NAMALWA (cell line): ENCODE results near the gene PPP1R16B.
"Not testable (repeated sequence)": the region's sequence is repeated elsewhere in the genome, so short reads cannot be mapped to it uniquely, and the experiment has no call there.

Source experiments
- DNase-seq: peaks from one replicate; pipeline ENCODE4 v3.0.0-alpha.2; 2015; ENCODE audit warnings: low spot score

PPP1R16B gene

GRCh38 chr20:38853759-38854158, 48.3 kb downstream of the PPP1R16B start:
- DNase-seq = no peak

DNA sequence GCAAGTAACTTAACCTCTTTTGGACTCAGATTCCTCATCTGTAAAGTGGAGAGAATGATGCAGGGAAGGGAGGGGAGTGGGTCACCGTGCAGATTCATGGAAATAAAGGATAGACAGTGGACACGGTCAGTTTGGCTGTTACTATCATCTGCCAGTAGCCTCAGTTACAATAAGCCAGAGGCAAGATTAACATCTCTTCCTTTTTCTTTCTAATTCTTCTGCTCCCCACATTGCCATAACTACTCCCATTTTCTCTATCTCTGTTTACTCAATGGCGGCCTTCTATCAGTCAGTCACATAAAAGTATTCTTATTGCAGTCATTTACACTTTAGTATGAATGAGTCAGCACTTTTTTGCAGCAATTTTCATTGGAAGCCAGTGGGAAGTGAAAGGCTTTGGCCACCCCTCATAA, 49.2 kb downstream of the PPP1R16B start:
- no peak for DNase-seq

GRCh38 chr20:38855356-38855755, 49.9 kb downstream of the PPP1R16B start:
- DNase-seq = no peak

DNA sequence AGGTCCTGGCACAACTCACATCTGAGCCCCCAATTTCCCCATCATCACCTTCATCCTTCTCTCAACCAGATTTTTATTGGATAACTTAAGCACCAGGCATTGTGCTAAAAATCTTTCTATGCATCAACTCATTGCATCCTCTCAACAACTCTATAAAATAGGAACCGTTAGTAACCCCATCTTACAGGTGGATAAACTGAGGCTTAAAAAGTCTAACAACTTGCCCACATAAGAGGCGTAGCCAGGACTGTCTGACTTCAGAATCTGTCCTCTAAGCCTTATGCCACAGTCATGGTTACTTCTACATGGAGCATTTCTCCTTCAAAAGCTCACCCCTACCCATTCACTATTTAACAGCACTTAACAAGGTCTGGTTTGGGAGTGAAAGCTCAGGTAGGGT, 51.1 kb downstream of the PPP1R16B start:
- DNase-seq = no peak

GRCh38 chr20:38857703-38858102, 52.2 kb downstream of the PPP1R16B start:
- DNase-seq = no peak

DNA sequence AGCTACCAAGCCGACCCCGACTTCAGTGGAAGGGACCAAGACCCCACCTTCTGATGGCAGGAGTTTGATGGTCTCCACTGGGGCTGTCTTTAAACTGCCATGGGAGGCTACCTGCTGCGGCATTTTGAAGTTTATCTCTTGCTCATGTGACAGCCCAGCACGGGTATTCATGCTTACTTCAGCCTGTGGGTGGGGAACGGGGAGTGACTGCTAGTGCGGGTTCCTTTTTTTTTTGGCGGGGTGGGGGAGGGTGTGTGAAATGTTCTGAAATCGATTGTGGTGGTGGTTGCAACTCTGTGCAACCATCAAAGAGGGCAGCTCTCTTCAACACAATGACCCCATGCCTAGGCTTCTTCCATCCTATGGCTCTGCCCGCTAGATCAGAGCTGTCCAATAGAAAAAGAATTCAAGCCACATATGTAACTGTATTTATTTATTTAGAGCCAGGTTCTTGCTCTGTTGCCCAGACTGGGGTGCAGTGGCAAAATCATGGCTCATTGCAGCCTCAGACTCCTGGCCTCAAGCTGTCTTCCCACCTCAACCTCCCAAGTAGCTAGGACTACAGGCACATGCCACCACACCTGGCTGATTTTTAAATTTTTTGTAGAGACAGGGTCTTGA, 53.7 kb downstream of the PPP1R16B start:
- DNase-seq = peak; percentile 52

DNA sequence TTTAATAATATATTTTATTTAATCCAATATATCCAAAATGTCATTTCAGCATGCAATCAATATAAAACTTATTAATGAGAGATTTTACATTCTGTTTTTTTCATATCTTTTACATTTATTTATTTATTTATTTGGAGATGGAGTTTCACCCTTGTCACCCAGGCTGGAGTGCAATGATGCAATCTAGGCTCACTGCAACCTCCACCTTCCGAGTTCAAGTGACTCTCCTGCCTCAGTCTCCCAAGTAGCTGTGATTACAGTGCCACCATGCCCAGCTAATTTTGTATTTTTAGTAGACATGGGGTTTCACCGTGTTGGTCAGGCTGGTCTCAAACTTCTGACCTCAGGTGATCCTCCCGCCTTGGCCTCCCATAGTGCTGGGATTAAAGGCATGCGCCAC, 54.4 kb downstream of the PPP1R16B start:
- not testable (repeated sequence) for DNase-seq

DNA sequence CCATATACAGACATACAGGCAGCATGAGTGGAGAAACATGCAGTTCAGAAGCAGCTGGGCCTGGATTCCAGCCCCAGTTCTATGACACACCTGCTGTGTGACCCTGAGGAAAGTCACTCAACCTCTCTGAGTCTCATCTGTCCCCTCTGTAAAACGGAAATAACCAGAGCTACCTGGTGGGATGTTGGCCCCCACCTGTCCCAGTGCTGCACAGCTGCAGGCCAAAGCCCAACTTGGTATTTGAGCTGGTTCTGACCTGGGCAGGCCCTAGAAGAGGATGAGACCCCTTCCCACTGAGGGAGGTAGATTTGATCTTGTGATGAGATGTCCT, 55.5 kb downstream of the PPP1R16B start:
- no peak for DNase-seq

DNA sequence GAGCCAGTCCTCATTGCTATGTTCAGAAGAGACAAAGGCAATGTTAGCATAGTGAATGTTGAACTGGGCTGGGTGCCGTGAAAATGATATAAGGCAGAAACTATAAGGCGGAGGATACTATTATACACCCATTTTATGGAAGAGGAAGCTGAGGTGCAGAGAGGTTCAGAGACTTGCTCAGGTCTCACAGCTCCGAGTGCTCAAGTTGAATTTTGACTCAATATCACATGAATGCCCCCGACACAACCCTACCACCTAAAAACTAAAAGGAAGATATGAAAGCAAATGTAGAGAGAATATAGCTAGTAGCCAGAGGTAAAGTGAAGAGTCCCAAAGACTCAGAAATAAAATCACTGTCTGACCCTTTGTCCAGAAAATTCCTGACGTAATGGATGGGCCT, 56.7 kb downstream of the PPP1R16B start:
- no peak for DNase-seq

DNA sequence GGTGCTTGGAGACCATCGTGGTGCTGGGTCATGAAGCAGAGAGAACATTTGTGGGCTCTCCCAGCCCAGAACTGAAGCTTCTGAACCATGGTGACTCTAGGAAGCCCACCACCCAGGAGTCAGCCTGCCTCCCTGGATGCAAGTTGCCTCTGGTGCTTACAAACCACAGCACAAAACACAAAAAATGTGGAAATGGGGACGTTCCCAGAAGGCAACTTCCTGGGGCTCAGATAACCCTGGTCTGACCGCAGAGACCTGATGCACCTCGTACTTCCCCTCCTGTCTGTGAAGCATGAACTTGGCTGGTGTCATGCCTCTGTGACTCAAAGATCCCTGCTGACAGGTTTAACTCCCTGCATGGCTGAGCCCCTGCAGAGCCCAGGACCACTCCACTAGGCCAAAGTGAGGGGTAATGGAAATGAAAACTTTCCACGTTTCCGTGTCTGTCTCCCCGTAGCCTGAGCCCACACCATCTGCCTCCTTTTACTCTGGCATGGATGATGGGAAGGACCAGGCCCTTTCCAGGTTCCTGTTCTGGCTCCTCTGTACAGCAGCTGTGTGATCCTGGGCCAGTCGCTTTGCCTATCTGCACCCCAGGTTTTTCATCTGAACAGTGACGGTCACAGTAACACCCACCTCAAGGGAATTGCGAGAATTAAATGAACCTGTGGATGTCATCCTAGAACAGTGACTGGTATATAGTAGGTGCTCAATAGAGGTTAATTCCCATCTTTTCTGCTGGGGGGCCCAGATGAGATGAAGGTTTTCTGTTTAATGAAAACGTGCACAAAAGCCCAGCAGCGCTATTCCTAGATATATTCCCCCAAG, 57.7 kb downstream of the PPP1R16B start:
- DNase-seq = peak; percentile 80

GRCh38 chr20:38864662-38865061, 59.2 kb downstream of the PPP1R16B start:
- no peak for DNase-seq

DNA sequence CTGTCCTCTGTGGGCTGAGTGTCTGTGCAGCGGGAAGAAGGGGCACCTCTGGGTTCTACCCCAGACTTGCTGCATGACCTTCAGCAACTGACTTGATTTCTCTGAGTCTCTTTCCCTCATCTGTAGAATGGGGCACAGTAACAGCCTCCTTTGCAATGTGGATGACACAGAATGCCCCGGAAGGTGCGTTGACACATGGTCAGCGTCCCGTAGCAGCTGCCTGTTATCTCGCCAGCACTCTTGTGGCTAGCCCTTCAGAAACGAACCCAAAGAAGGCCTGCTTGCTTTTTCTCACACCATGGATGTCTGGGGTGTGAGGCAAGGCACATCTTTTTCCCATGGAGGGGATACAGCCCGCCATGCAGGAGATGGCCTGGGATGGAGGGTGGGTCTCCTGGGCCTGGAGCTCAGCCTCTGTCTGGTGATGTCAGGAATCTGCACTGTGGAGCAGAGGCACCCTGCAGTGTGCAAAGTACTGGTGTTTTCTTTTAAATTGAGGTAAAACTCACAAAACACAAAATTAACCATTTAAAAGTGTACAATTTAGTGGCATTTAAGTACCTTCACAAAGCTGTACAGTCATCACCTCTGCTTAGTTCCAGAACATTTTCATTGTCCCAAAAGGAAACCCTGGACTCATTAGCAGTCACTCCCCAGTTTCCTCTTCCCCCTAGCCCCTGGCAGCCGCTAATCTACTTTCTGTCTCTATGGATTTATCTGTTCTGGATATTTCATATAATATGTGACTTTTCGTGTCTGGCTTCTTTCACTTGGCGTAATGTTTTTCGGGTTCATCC, 61.0 kb downstream of the PPP1R16B start:
- DNase-seq = no peak

DNA sequence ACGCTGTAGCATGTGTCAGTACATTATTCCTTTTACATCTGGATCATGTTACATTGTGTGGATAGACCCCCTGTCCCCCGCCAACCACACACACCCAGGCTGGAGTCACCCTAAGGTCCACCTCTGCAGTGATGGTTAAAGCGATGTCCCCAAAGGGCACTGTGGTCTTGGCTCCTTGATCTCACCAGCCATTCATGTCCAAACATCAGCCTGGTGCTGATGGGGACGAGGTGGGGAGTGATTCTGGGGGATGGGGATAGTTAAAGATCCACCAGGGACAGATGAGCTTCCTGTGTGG, 61.5 kb downstream of the PPP1R16B start:
- DNase-seq = no peak

DNA sequence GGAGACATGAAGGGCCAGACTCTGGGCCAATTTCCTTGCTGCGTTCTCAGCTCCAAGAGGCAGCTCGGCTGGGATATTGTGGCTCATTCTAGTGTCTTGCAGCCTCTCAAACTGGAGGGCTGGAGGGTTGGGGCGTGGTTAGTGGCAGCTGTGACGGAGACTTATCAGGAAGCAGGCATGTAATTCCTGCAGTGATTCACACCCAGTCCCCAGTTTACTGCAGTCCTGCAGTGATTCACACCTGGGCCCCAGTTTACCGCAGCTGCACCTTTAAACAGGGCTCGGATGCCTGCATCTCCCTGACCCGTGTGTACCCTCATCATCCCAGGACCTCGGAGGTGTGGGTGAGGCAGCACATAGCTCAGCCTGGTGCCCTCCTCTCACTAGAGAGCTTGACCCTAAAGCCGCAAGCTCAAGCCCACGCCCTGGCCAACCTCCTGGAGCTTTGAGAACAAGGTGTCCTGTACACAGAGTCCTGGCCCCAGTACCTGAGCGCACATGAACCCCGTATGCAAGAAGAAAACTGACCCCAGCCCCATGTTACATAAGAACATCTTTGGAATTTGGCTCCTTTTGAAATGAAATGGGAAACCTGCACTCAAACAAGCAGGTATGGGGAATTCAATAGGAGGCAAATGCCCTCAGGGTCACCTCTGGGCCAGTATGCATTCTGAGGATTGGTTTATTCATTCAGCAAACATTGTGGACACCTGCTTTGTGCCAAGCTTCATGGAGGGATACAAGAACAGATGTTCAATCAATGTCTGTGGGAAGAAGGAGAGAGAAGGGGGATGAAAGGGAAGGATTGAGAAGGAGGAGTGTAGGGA, 65.4 kb downstream of the PPP1R16B start:
- DNase-seq = peak; percentile 52

DNA sequence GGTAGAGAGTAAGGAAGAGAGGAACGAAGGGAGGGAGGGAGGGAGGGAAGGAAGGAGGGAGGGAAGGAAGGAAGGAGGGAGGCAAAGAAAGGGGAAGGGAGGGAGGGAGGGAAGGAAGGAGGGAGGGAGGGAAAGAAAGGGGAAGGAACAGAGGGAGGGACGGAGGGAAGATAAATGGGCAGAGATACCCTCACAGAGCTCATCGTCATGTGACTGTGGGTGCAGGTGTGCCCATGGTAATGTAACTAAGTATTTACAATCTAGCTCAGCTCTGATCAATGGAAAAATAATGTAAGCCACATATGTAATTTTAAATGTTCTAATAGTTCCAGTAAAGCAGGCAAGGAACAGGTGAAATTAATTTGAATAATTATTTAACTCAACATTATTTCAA, 66.1 kb downstream of the PPP1R16B start:
- peak; percentile 61 for DNase-seq

DNA sequence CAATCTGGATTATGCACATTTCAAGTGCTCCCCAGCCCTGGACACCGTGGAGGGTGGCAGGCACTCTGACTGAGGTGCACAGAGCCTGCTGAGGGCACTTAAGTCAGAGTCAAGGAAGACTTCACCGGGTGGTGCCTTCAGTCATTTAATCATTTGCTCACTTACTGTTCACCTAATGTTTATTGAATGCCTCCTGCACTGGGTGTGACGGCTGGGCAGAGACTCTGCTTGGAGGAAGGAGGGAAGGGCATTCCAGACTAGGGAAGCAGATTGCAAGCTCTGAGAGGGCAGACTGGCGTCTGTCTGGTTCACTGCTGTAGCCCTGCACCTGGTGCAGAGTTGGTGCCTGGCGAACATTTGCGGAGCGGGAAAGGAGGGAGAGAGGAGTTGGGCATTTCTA, 66.5 kb downstream of the PPP1R16B start:
- DNase-seq = peak; percentile 37

GRCh38 chr20:38872491-38873049, 67.1 kb downstream of the PPP1R16B start:
- DNase-seq = no peak

DNA sequence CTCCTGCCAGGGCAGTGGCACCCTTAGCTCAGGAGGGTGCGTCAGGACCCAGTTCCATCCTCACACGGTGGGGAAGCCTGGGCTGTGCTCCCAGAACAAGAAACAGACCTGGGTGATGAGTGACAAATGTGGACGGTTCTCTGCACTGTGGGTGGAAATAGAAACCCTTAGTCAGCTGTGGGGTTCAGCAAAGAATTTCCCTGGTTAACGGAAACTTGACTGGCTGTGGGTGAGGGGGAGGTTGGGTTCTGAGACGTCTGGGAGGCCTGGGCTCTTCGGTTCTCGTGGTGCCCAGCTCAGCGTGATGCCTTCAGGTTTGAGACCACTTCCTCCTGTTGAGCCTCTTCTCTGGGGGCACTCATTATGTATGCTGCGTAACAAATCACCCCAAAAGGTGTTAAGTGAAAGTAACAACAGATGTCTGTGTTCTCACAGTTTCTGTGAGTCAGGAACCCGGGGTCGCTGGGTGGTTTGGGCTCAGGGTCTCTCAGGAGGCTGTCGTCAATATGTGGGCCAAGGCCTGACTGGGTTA, 67.6 kb downstream of the PPP1R16B start:
- peak; percentile 65 for DNase-seq

DNA sequence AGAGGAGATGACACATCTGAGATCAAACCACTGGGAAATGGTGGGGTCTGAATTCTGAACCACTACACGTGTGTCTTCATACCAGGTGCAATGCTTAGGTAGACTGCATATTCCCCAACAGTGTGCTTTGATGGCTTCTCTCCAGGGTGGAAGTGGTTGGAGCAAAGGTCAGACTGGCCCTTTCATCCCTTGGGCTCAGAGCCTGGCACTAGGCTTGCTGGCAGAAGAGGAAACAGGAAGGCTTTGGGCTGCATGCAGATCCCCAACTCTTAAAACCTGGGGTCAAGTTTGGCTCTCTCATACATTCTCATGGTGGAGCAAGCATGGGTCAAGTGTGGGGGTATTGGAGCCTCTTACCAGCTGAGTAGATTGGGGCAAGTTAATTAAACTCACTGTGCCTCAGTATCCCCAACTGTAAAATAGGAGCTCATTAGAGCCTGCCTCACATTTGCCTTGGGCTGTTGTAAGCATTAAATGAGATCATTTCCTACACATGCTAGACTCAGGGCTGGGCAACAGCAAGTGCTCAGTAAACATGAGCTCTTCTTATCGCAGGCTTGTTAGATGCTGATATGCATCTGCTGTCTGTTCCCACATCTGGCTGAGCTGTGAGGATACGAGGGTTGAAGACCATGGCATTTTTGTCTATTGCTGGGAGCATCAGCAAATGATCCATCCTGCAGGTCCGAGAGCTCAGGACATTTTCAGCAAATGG, 69.1 kb downstream of the PPP1R16B start:
- peak; percentile 90 for DNase-seq

DNA sequence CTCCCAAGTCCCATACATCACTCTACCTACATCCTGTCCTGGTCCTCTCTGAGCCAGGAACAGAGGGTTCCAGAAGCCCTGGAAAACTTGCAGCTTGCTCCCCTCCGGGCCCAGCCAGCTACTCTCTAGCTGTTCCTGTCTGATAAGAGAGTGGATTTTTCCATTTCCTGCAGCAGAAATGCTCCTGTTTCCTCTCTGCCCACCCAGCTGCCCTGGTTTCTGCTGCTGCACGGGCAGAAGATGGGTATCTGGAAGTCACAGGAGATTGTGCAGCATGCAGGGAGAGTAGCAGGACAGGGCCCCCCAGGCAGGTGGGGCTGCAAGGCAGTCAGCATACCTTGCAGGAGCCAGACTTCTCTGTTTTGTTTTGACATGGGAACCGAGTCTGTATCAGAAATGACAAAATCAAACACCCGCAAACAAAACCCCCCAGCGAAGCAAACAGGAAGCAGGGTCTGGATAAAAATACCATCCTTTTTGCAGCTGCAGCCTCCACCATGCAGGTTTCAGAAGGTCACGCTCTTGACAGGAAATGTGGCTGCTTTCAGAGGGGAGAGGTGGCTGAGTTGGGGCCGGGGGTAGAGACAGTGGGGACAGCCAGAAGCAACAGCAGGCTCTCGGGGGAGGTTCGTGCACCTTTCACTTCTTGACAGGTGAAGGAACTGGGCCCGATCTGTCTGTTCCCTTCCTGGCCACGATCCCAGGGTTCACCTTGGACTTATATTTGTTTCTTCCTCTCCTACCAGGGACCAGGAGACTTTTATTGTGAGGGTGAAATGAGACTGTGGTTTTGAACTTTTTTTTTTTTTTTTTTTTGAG, 69.9 kb downstream of the PPP1R16B start:
- peak; percentile 98 for DNase-seq
